ENCODE results near the gene OLR1.

- TF ChIP-seq EZH2 (IDR thresholded peaks at IDR 0.05; ENCODE audit: insufficient read depth, low read length), result no peak
- no peak for TF ChIP-seq CTCF (IDR thresholded peaks at IDR 0.05; ENCODE audit: insufficient read depth, low read depth, low read length)
These were observed at the start of gene OLR1 for GRCh38 chr12:10171973-10172728.
